GM06990 (cell line): ENCODE measurements around the gene SLC15A5.

Experiments
- DNase-seq: peaks from one replicate; pipeline ENCODE4 v3.0.0-alpha.2; 2011; ENCODE audit not compliant: insufficient read length; ENCODE audit errors: extremely low read depth
- H3K27me3 ChIP-seq: replicated peaks from 2 replicates; pipeline ENCODE4 v1.6.0; 2011; ENCODE audit warnings: low read length; ENCODE audit not compliant: control insufficient read depth, insufficient read depth
- H3K36me3 ChIP-seq: 2 replicates; pipeline ENCODE4 v1.5.1; 2011; ENCODE audit warnings: low read length; ENCODE audit not compliant: control insufficient read depth, insufficient read depth
- H3K4me3 ChIP-seq: replicated peaks from 2 replicates; pipeline ENCODE4 v1.5.1; 2011; ENCODE audit warnings: low read depth, mild to moderate bottlenecking, control low read depth, low read length
- CTCF ChIP-seq: IDR thresholded peaks from 2 replicates; pipeline ENCODE4 v1.5.1; 2011; ENCODE audit warnings: low read length, control low read depth, mild to moderate bottlenecking, inconsistent platforms; ENCODE audit not compliant: insufficient read depth, poor library complexity, severe bottlenecking

Gene SLC15A5

GRCh38 chr12:16277585-16277984, at the start of gene SLC15A5:
Gene SLC15A5 (minus strand): TSS chr12:16277685. CDS start chr12:16277685, 0 bp downstream.
- no peaks in the 10 kb centered on the region for H3K36me3 ChIP-seq
- DNase-seq: no peak
- H3K4me3 ChIP-seq: no peak within 1 kb of the TSS
- no peak for TF ChIP-seq CTCF
- H3K27me3 ChIP-seq: no peaks in the 10 kb centered on the region

- Histone ChIP-seq H3K27me3 (no peaks in the 10 kb centered on the region), H3K36me3 (no peaks in the 10 kb centered on the region), H3K4me3 (no peak overlapping the region)
- TF ChIP-seq CTCF: no peak
- no peak for DNase-seq
These were observed 47.9 kb upstream of the SLC15A5 start for GRCh38 chr12:16325426-16325825.

- DNase-seq: no peak
- Histone ChIP-seq H3K36me3 (no peaks in the 10 kb centered on the region), H3K27me3 (no peaks in the 10 kb centered on the region), H3K4me3 (no peak overlapping the region)
- TF ChIP-seq CTCF: no peak
These were observed 47.3 kb upstream of the SLC15A5 start for GRCh38 chr12:16324772-16325171.

- Histone ChIP-seq H3K36me3 (no peaks in the 10 kb centered on the region), H3K27me3 (no peaks in the 10 kb centered on the region), H3K4me3 (no peak overlapping the region)
- TF ChIP-seq CTCF: no peak
- DNase-seq: no peak
These were observed 46.8 kb upstream of the SLC15A5 start for GRCh38 chr12:16324272-16324671.

GRCh38 chr12:16323638-16324037, 46.2 kb upstream of the SLC15A5 start:
- DNase-seq: no peak
- TF ChIP-seq CTCF: no peak
- H3K4me3 ChIP-seq: no peak overlapping the region
- H3K27me3 ChIP-seq: no peaks in the 10 kb centered on the region
- H3K36me3 ChIP-seq: no peaks in the 10 kb centered on the region

GRCh38 chr12:16323010-16323409, 45.5 kb upstream of the SLC15A5 start:
- no peak for DNase-seq
- no peaks in the 10 kb centered on the region for H3K36me3 ChIP-seq
- H3K27me3 ChIP-seq: no peaks in the 10 kb centered on the region
- H3K4me3 ChIP-seq: no peak overlapping the region
- TF ChIP-seq CTCF: no peak
